Measurements from ENCODE around the gene FAM171A2. TPM values are rescaled to one million over a fixed set of nuclear protein-coding genes. Genes with fewer than 3 reads are reported as not detected.

The FAM171A2 gene
- total and polyA plus RNA-seq, 2 of the 4 experiments (the other 2 are of a cell fraction) = 3.2 to 5.9 TPM

GRCh38 chr17:44352828-44353671 is 10.6 kb downstream of the FAM171A2 start:
- Histone ChIP-seq H2BK15ac (ENCODE audit: low read depth, low read length) (no peak overlapping the region), H4K5ac (ENCODE audit: low read depth, low read length) (no peak overlapping the region), H3K4me2 (ENCODE audit: low read depth, low read length) (no peak overlapping the region), H2BK120ac (ENCODE audit: low read depth, low read length) (no peak overlapping the region), H3K79me1 (ENCODE audit: low read depth in 1 of 2, low read length in 2 of 2) (peaks cover 0 to 13% of the 10 kb centered on the region in 2 experiments; a peak in 1 of 4 replicates), H2AFZ (replicated peaks; ENCODE audit: low read length, poor library complexity) (no peak overlapping the region), H3K36me3 (ENCODE audit: control insufficient read depth, insufficient read depth, low read length) (peaks cover 43% of the 10 kb centered on the region), H3K9me3 (ENCODE audit: control insufficient read depth, insufficient read depth, low read length) (no peaks in the 10 kb centered on the region), H3K4me3 (ENCODE audit: insufficient read depth, low read depth, low read length) (no peak overlapping the region), H3K4me1 (ENCODE audit: control insufficient read depth, insufficient read depth, low read length) (no peaks in the 10 kb centered on the region), H2AK5ac (ENCODE audit: low read depth, low read length) (no peak overlapping the region), H3K23ac (ENCODE audit: low read depth, low read length) (no peak overlapping the region), H3K56ac (ENCODE audit: extremely low read depth, insufficient read depth, low read length) (no peak overlapping the region), H3K9me1 (ENCODE audit: insufficient read depth, low read length) (no peaks in the 10 kb centered on the region), H2BK20ac (ENCODE audit: low read depth, low read length) (no peak overlapping the region), H4K20me1 (ENCODE audit: insufficient read depth, low read length) (peaks cover 16% of the 10 kb centered on the region; the same call in 1 of the 2 replicates), H3K18ac (ENCODE audit: low read depth, low read length) (no peak overlapping the region), H3K14ac (replicated peaks; ENCODE audit: low read depth, low read length) (no peak overlapping the region), H4K8ac (ENCODE audit: low read depth in 2 of 2, low read length in 2 of 2) (no peak overlapping the region), H2BK5ac (ENCODE audit: low read depth, low read length, poor library complexity, severe bottlenecking) (no peak overlapping the region), H3K9ac (ENCODE audit: low read depth, low read length) (no peak overlapping the region), H4K91ac (ENCODE audit: insufficient read depth, low read depth, low read length) (no peak overlapping the region), H3K4ac (ENCODE audit: low read depth, low read length) (no peak overlapping the region), H2AK9ac (replicated peaks; ENCODE audit: low read depth, low read length, poor library complexity) (no peak overlapping the region), H3K27me3 (ENCODE audit: control insufficient read depth, insufficient read depth, low read length) (no peaks in the 10 kb centered on the region), H3K27ac (ENCODE audit: insufficient read depth, low read length) (no peak overlapping the region)
- ChIA-PET CTCF (interaction anchor here (1.5 kb wide), 1 partner anchor 10 kb away, joined by 4 read pairs; the partner anchor contains the start of gene FAM171A2), POLR2A (ENCODE audit: unreplicated experiment) (no interaction called here)
- TF ChIP-seq ELK1 (IDR thresholded peaks at IDR 0.05; ENCODE audit: borderline replicate concordance, low read depth, low read length) = no peak
- no peak for TF ChIP-seq RAD21 (IDR thresholded peaks at IDR 0.05; ENCODE audit: low read length)
- no peak for TF ChIP-seq FOS (IDR thresholded peaks at IDR 0.05; ENCODE audit: low read depth, low read length)
- no peak for TF ChIP-seq MAFK (IDR thresholded peaks at IDR 0.05; ENCODE audit: low read depth, low read length)
- TF ChIP-seq BHLHE40 (IDR thresholded peaks at IDR 0.05; ENCODE audit: low read depth, low read length) = no peak
- TF ChIP-seq MAZ (IDR thresholded peaks at IDR 0.05; ENCODE audit: borderline replicate concordance, low read depth, low read length) = no peak
- TF ChIP-seq RFX5 (IDR thresholded peaks at IDR 0.05; ENCODE audit: low read depth, low read length) = no peak
- no peak for TF ChIP-seq SMC3 (IDR thresholded peaks at IDR 0.05; ENCODE audit: low read depth, low read length)
- TF ChIP-seq CTCF (conservative IDR thresholded peaks at IDR 0.05; ENCODE audit: low read depth, low read length) = no peak
- no peak for TF ChIP-seq CHD1 (IDR thresholded peaks at IDR 0.05; ENCODE audit: low read depth, low read length)
- TF ChIP-seq MXI1 (IDR thresholded peaks at IDR 0.05; ENCODE audit: borderline replicate concordance, low read depth, low read length) = no peak
- 53% methylated on average over 8 of the region's 22 CpGs; no CpG with 5 or more reads in 1 of the 2 experiments for WGBS, 2 experiments (ENCODE audit: extremely low coverage in 2 of 2, insufficient read length in 1 of 2)
- dilution Hi-C loops (cut with HindIII; ENCODE audit: low sequenced_read_pairs, unreplicated experiment) (no loop called here), in situ Hi-C loops (cut with MboI; ENCODE audit: low sequenced_read_pairs) (no loop called here), intact Hi-C loops (cut with micrococcal nuclease) (no loop called here)
- no TSS peak for BruUV-seq (replicated peaks)
- ATAC-seq (ENCODE audit: low read depth) = no peak
- DNase-seq = no peak

Data from IMR-90 (cell line).